Measurements from ENCODE around the gene NCOA7. TPM values are rescaled to one million over a fixed set of nuclear protein-coding genes. Genes with fewer than 3 reads are reported as not detected.

Gene NCOA7
- total RNA-seq, 2 donors from 2014 or later = 11.4 to 15.2 TPM

DNA sequence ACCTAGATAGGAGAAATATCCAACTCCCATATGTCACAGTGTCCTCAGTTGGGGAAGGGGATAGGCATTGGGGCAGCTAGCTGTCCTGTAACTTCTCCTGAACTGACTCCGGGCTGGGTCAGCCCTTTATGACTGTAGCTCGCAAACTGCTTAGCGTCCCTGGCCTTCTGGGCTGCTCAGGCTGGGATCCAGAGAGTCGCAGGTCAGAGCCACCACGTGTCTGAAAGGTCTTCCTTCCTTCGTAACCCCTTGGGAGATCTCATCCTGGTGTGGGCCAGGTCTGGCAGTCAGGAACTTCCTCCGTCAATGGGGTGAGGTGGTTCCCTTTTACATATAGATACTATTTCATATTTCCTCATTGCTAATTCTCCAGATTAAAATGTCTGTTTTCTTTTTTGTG lies 137.0 kb downstream of the NCOA7 start:
- Histone ChIP-seq H3K27me3 (ENCODE audit: control insufficient read depth, insufficient read depth, low read length, poor library complexity, severe bottlenecking) (no peaks in the 10 kb centered on the region), H3K9ac (ENCODE audit: extremely low read depth, low read length, poor library complexity, severe bottlenecking) (no peak overlapping the region), H3K4me3 (ENCODE audit: low read length) (no peak overlapping the region), H3K9me3 (ENCODE audit: control insufficient read depth, low read length) (no peaks in the 10 kb centered on the region), H3K4me1 (ENCODE audit: control insufficient read depth, insufficient read depth, low read length) (no peaks in the 10 kb centered on the region), H3K27ac (ENCODE audit: low read depth, low read length) (no peak overlapping the region), H3K36me3 (ENCODE audit: control insufficient read depth, insufficient read depth, low read length) (peaks cover 14% of the 10 kb centered on the region)
- TF ChIP-seq, protein P1, sequence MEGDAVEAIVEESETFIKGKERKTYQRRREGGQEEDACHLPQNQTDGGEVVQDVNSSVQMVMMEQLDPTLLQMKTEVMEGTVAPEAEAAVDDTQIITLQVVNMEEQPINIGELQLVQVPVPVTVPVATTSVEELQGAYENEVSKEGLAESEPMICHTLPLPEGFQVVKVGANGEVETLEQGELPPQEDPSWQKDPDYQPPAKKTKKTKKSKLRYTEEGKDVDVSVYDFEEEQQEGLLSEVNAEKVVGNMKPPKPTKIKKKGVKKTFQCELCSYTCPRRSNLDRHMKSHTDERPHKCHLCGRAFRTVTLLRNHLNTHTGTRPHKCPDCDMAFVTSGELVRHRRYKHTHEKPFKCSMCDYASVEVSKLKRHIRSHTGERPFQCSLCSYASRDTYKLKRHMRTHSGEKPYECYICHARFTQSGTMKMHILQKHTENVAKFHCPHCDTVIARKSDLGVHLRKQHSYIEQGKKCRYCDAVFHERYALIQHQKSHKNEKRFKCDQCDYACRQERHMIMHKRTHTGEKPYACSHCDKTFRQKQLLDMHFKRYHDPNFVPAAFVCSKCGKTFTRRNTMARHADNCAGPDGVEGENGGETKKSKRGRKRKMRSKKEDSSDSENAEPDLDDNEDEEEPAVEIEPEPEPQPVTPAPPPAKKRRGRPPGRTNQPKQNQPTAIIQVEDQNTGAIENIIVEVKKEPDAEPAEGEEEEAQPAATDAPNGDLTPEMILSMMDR (conservative IDR thresholded peaks at IDR 0.05) = no peak
- H3K9me3 Mint-ChIP-seq = no peaks in the 10 kb centered on the region
- H3K4me1 Mint-ChIP-seq = no peaks in the 10 kb centered on the region
- H3K4me3 Mint-ChIP-seq = no peak overlapping the region
- no peak for DNase-seq
- WGBS, 2 experiments (ENCODE audit: insufficient coverage in 1 of 2, insufficient read length in 1 of 2) = 86 to 88% methylated on average over 6 of the region's 7 CpGs
- H3K27ac Mint-ChIP-seq = no peak overlapping the region
- peaks cover 3% of the 10 kb centered on the region for H3K36me3 Mint-ChIP-seq (ENCODE audit: low read depth)
- no peaks in the 10 kb centered on the region for H3K27me3 Mint-ChIP-seq (ENCODE audit: insufficient read depth)

DNA sequence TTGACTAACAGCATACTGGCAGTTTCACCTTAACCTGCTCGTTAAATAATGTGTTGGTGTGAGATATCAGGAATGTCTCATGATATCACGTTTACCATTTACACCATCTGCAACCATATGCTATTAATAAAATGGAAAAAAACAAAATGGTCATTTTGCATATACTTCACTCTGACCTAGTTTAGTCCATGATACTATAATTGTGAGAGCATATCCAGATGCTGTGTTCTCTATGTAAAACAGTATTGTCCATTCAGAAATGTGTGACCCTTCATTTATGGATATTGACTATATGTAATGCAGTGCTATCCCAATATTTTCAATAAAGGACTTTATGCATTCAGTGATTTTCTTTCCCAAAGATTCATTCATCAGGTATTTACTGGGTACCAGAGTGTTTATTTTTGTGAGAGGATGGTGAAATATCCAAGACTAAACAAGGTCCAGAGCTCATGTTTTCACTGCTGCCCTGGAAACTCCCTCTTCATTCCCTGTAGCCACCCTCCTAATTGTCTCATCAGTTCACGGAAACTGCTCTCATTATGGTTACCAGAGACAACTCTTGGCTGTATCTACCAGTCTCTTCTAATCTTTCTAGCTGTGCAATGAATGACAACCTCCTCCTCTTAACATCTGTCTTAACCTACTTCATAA lies 140.1 kb downstream of the NCOA7 start:
- DNase-seq = no peak
- no peak overlapping the region for H3K4me3 ChIP-seq (ENCODE audit: low read length)
- TF ChIP-seq, protein P1 (conservative IDR thresholded peaks at IDR 0.05) = no peak
- no peaks in the 10 kb centered on the region for H3K36me3 Mint-ChIP-seq (ENCODE audit: low read depth)
- no peaks in the 10 kb centered on the region for H3K27me3 Mint-ChIP-seq (ENCODE audit: insufficient read depth)
- no peak overlapping the region for H3K9ac ChIP-seq (ENCODE audit: extremely low read depth, low read length, poor library complexity, severe bottlenecking)
- H3K36me3 ChIP-seq (ENCODE audit: control insufficient read depth, insufficient read depth, low read length) = no peaks in the 10 kb centered on the region
- H3K4me1 Mint-ChIP-seq = no peaks in the 10 kb centered on the region
- no peak overlapping the region for H3K27ac Mint-ChIP-seq
- H3K9me3 Mint-ChIP-seq = peaks cover 5% of the 10 kb centered on the region
- H3K27ac ChIP-seq (ENCODE audit: low read depth, low read length) = no peak overlapping the region
- WGBS, 2 experiments (ENCODE audit: insufficient coverage in 1 of 2, insufficient read length in 1 of 2) = 87 to 100% methylated on average over 1 to 2 of the region's 3 CpGs
- no peaks in the 10 kb centered on the region for H3K27me3 ChIP-seq (ENCODE audit: control insufficient read depth, insufficient read depth, low read length, poor library complexity, severe bottlenecking)
- H3K9me3 ChIP-seq (ENCODE audit: control insufficient read depth, low read length) = no peaks in the 10 kb centered on the region
- no peaks in the 10 kb centered on the region for H3K4me1 ChIP-seq (ENCODE audit: control insufficient read depth, insufficient read depth, low read length)
- H3K4me3 Mint-ChIP-seq = no peak overlapping the region

DNA sequence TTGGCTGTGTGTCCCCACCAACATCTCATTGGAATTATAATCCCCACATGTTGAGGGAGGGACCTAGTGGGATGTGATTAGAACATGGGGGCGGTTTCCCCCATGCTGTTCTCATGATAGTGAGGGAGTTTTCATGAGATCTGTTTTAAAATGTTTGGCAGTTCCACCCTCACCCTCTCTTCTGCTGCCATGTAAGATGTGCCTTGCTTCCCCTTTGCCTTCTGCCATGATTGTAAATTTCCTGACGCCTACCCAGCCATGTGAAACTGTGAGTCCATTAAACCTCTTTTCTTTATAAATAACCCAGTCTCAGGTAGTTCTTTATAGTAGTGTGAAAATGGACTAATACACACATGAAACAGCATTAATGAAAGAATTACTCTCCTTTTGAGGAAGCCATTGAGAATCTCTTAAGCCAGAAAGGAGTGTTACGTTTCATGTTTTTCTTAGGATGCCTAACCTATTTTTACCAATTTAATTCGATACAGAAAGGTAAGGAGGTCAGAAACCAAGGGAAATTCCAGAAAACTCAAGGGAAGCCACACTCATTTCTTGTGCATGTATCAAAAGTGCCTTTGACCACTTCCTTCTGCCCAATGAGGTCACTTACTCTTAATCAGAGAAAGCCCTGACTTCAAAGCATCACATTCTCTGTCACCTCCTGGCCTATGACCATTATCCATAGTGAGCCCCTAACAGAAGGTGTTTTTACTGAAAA lies 141.1 kb downstream of the NCOA7 start:
- 96 to 100% methylated on average over 2 to 4 of the region's 4 CpGs for WGBS, 2 experiments (ENCODE audit: insufficient coverage in 1 of 2, insufficient read length in 1 of 2)
- no peaks in the 10 kb centered on the region for H3K4me1 ChIP-seq (ENCODE audit: control insufficient read depth, insufficient read depth, low read length)
- H3K9ac ChIP-seq (ENCODE audit: extremely low read depth, low read length, poor library complexity, severe bottlenecking) = no peak overlapping the region
- TF ChIP-seq, protein P1 (conservative IDR thresholded peaks at IDR 0.05) = no peak
- no peak overlapping the region for H3K27ac Mint-ChIP-seq
- no peaks in the 10 kb centered on the region for H3K4me1 Mint-ChIP-seq
- H3K4me3 Mint-ChIP-seq = no peak overlapping the region
- no peak for DNase-seq
- peaks cover 5% of the 10 kb centered on the region for H3K9me3 Mint-ChIP-seq
- H3K36me3 ChIP-seq (ENCODE audit: control insufficient read depth, insufficient read depth, low read length) = no peaks in the 10 kb centered on the region
- no peak overlapping the region for H3K27ac ChIP-seq (ENCODE audit: low read depth, low read length)
- H3K4me3 ChIP-seq (ENCODE audit: low read length) = no peak overlapping the region
- no peaks in the 10 kb centered on the region for H3K27me3 Mint-ChIP-seq (ENCODE audit: insufficient read depth)
- no peaks in the 10 kb centered on the region for H3K36me3 Mint-ChIP-seq (ENCODE audit: low read depth)
- H3K9me3 ChIP-seq (ENCODE audit: control insufficient read depth, low read length) = no peaks in the 10 kb centered on the region
- H3K27me3 ChIP-seq (ENCODE audit: control insufficient read depth, insufficient read depth, low read length, poor library complexity, severe bottlenecking) = no peaks in the 10 kb centered on the region
